GM21723 (cell line): ENCODE measurements around the gene PLCG2.
A peak's percentile ranks its signal among the peaks of the same experiment; 100 is the strongest.

Experiments
- ATAC-seq: cut with Tn5 transposase; IDR thresholded peaks from one replicate; pipeline ENCODE4 v1.9.1; 2021; ENCODE audit warnings: mild to moderate bottlenecking, moderate library complexity; ENCODE audit not compliant: unreplicated experiment

Gene PLCG2

GRCh38 chr16:81813648-81814047, 34.6 kb downstream of the PLCG2 start:
- no peak for ATAC-seq

GRCh38 chr16:81814751-81815428, 35.8 kb downstream of the PLCG2 start:
- no peak for ATAC-seq

GRCh38 chr16:81815429-81815766, 36.3 kb downstream of the PLCG2 start:
- ATAC-seq, result no peak

GRCh38 chr16:81816351-81816750, 37.3 kb downstream of the PLCG2 start:
- ATAC-seq, result no peak

- ATAC-seq, result peak; percentile 24
Observed at GRCh38 chr16:81816793-81817210, 37.7 kb downstream of the PLCG2 start.

- peak; percentile 27 for ATAC-seq
Observed at GRCh38 chr16:81817296-81817695, 38.2 kb downstream of the PLCG2 start.

- no peak for ATAC-seq
Observed at GRCh38 chr16:81817789-81818567, 38.9 kb downstream of the PLCG2 start.

GRCh38 chr16:81818568-81818896, 39.4 kb downstream of the PLCG2 start:
- no peak for ATAC-seq

- ATAC-seq, result no peak
Observed at GRCh38 chr16:81818905-81819304, 39.8 kb downstream of the PLCG2 start.

- ATAC-seq, result peak; percentile 42
Observed at GRCh38 chr16:81821436-81822128, 42.5 kb downstream of the PLCG2 start.

GRCh38 chr16:81823111-81823510, 44.0 kb downstream of the PLCG2 start:
- peak; percentile 53 for ATAC-seq

GRCh38 chr16:81823734-81824133, 44.6 kb downstream of the PLCG2 start:
- ATAC-seq, result no peak

- no peak for ATAC-seq
Observed at GRCh38 chr16:81826523-81826922, 47.4 kb downstream of the PLCG2 start.

- no peak for ATAC-seq
Observed at GRCh38 chr16:81830845-81831540, 51.9 kb downstream of the PLCG2 start.

- ATAC-seq, result peak; percentile 69
Observed at GRCh38 chr16:81831722-81832126, 52.6 kb downstream of the PLCG2 start.

GRCh38 chr16:81832801-81833547, 53.9 kb downstream of the PLCG2 start:
- ATAC-seq, result no peak

- ATAC-seq, result no peak
Observed at GRCh38 chr16:81833751-81834150, 54.7 kb downstream of the PLCG2 start.

- ATAC-seq, result no peak
Observed at GRCh38 chr16:81834868-81835267, 55.8 kb downstream of the PLCG2 start.

- ATAC-seq, result peak; percentile 60
Observed at GRCh38 chr16:81836279-81837054, 57.4 kb downstream of the PLCG2 start.

- ATAC-seq, result no peak
Observed at GRCh38 chr16:81837312-81837751, 58.2 kb downstream of the PLCG2 start.
